ENCODE data around the gene FOXA3.

The FOXA3 gene

GRCh38 chr19:45919678-45920077, 55.6 kb downstream of the FOXA3 start:
- H3K27ac ChIP-seq (ENCODE audit: low read depth, low read length): no peak overlapping the region
- no peaks in the 10 kb centered on the region for H3K4me1 ChIP-seq (ENCODE audit: insufficient read depth, low read length)
- no peak overlapping the region for H3K9ac ChIP-seq (ENCODE audit: low read length)
- H3K36me3 ChIP-seq (ENCODE audit: insufficient read depth, low read length): no peaks in the 10 kb centered on the region
- no peaks in the 10 kb centered on the region for H3K27me3 ChIP-seq (ENCODE audit: control insufficient read depth in 1 of 2, insufficient read depth in 2 of 2, low read length in 2 of 2)
- no peak overlapping the region for H3K4me3 ChIP-seq (ENCODE audit: low read depth in 1 of 2, low read length in 2 of 2)
- H3K9me3 ChIP-seq (ENCODE audit: low read length): no peaks in the 10 kb centered on the region

- Histone ChIP-seq H3K4me1 (ENCODE audit: insufficient read depth, low read length) (no peaks in the 10 kb centered on the region), H3K4me3 (ENCODE audit: low read depth in 1 of 2, low read length in 2 of 2) (no peak overlapping the region), H3K36me3 (ENCODE audit: insufficient read depth, low read length) (no peaks in the 10 kb centered on the region), H3K27me3 (ENCODE audit: control insufficient read depth in 1 of 2, insufficient read depth in 2 of 2, low read length in 2 of 2) (no peaks in the 10 kb centered on the region), H3K9me3 (ENCODE audit: low read length) (no peaks in the 10 kb centered on the region), H3K9ac (ENCODE audit: low read length) (no peak overlapping the region), H3K27ac (ENCODE audit: low read depth, low read length) (no peak overlapping the region)
These were observed 56.3 kb downstream of the FOXA3 start for GRCh38 chr19:45920458-45920857.

- Histone ChIP-seq H3K9me3 (ENCODE audit: low read length) (no peaks in the 10 kb centered on the region), H3K4me1 (ENCODE audit: insufficient read depth, low read length) (no peaks in the 10 kb centered on the region), H3K4me3 (ENCODE audit: low read depth in 1 of 2, low read length in 2 of 2) (no peak overlapping the region), H3K36me3 (ENCODE audit: insufficient read depth, low read length) (no peaks in the 10 kb centered on the region), H3K27ac (ENCODE audit: low read depth, low read length) (no peak overlapping the region), H3K27me3 (ENCODE audit: control insufficient read depth in 1 of 2, insufficient read depth in 2 of 2, low read length in 2 of 2) (no peaks in the 10 kb centered on the region), H3K9ac (ENCODE audit: low read length) (no peak overlapping the region)
These were observed 58.2 kb downstream of the FOXA3 start for GRCh38 chr19:45922281-45922680.
